Mesothelial cell of epicardium (in vitro differentiated cells): ENCODE data around the gene COMMD8. TPM values are rescaled to one million over a fixed set of nuclear protein-coding genes. Genes with fewer than 3 reads are reported as not detected.

Source experiments
- DNase-seq, 2 experiments: peaks; one replicate each; pipeline ENCODE4 v3.0.0; 2021; ENCODE audit warnings: low spot score in 2 of 2; ENCODE audit not compliant: unreplicated experiment in 2 of 2
- H3K27ac Mint-ChIP-seq: 2 replicates; pipeline ENCODE4 v1.8.0; 2021; ENCODE audit warnings: mixed read lengths
- H3K27me3 Mint-ChIP-seq: 2 replicates; pipeline ENCODE4 v1.8.0; 2021; ENCODE audit warnings: low read depth, mixed read lengths
- H3K36me3 Mint-ChIP-seq: 2 replicates; pipeline ENCODE4 v1.8.0; 2021; ENCODE audit warnings: mixed read lengths
- H3K4me1 Mint-ChIP-seq: 2 replicates; pipeline ENCODE4 v1.8.0; 2021; ENCODE audit warnings: mixed read lengths
- H3K4me3 Mint-ChIP-seq: 2 replicates; pipeline ENCODE4 v1.8.0; 2021; ENCODE audit warnings: mild to moderate bottlenecking, moderate library complexity, mixed read lengths
- H3K9me3 Mint-ChIP-seq: 2 replicates; pipeline ENCODE4 v1.8.0; 2021; ENCODE audit warnings: mixed read lengths
- CTCF ChIP-seq: fragments of 200-600 bp; sonication (generic); IDR thresholded peaks from one replicate; pipeline ENCODE4 v1.5.0; 2021; ENCODE audit warnings: antibody characterized with exemption; ENCODE audit not compliant: unreplicated experiment
- total RNA-seq: library from RNA; stranded (reverse); gene quantifications from 3 replicates; pipeline ENCODE4 v1.2.1, GENCODE V29; 2021

The COMMD8 gene
- total RNA-seq = 8.0 to 10.0 TPM (median 8.2 TPM) in 3 replicates

- Mint-ChIP-seq H3K9me3 (peaks cover 3% of the 10 kb centered on the region), H3K27me3 (no peaks in the 10 kb centered on the region), H3K4me3 (peak within 1 kb of the TSS; percentile 83), H3K36me3 (peaks cover 12% of the 10 kb centered on the region), H3K4me1 (peaks cover 21% of the 10 kb centered on the region), H3K27ac (peak within 1 kb of the TSS; percentile 66)
- DNase-seq = peak; percentile 92 to 97
- TF ChIP-seq CTCF = peak; percentile 23
Measured at GRCh38 chr4:47463235-47463956, at the start of gene COMMD8. COMMD8 (minus strand) TSS chr4:47463702; CDS start chr4:47463651, 51 bp downstream.

GRCh38 chr4:47510506-47511143, 47.1 kb upstream of the COMMD8 start:
- Mint-ChIP-seq H3K4me3 (no peak overlapping the region), H3K36me3 (peaks cover 28% of the 10 kb centered on the region), H3K27ac (peak overlapping the region; percentile 74), H3K4me1 (peaks cover 15% of the 10 kb centered on the region), H3K9me3 (peaks cover 2% of the 10 kb centered on the region), H3K27me3 (no peaks in the 10 kb centered on the region)
- no peak for DNase-seq
- no peak for TF ChIP-seq CTCF

- no peak for DNase-seq
- no peak for TF ChIP-seq CTCF
- peaks cover 6% of the 10 kb centered on the region for H3K4me1 Mint-ChIP-seq
- no peak overlapping the region for H3K27ac Mint-ChIP-seq
- no peaks in the 10 kb centered on the region for H3K9me3 Mint-ChIP-seq
- no peaks in the 10 kb centered on the region for H3K27me3 Mint-ChIP-seq
- no peak overlapping the region for H3K4me3 Mint-ChIP-seq
- H3K36me3 Mint-ChIP-seq = peaks cover 3% of the 10 kb centered on the region
Measured at GRCh38 chr4:47505666-47506065, 42.2 kb upstream of the COMMD8 start.

GRCh38 chr4:47505147-47505546, 41.6 kb upstream of the COMMD8 start:
- Mint-ChIP-seq H3K27ac (no peak overlapping the region), H3K27me3 (no peaks in the 10 kb centered on the region), H3K4me1 (peaks cover under 1% of the 10 kb centered on the region), H3K4me3 (no peak overlapping the region), H3K9me3 (no peaks in the 10 kb centered on the region), H3K36me3 (peaks cover 3% of the 10 kb centered on the region)
- no peak for DNase-seq
- no peak for TF ChIP-seq CTCF

GRCh38 chr4:47500776-47501175, 37.3 kb upstream of the COMMD8 start:
- Mint-ChIP-seq H3K4me1 (no peaks in the 10 kb centered on the region), H3K27ac (no peak overlapping the region), H3K4me3 (no peak overlapping the region), H3K27me3 (no peaks in the 10 kb centered on the region), H3K36me3 (peaks cover 5% of the 10 kb centered on the region), H3K9me3 (no peaks in the 10 kb centered on the region)
- TF ChIP-seq CTCF = no peak
- DNase-seq = no peak
